Testis (tissue), 2 donors: ENCODE measurements around the gene DIAPH2.

Source experiments
- CTCF ChIP-seq, 3 experiments: fragments of 450-650 bp in 2 of 3; fragments of 200-600 bp in 1 of 3; sonication (generic) in 1 of 3; IDR thresholded peaks; one replicate each; pipeline ENCODE4 v1.5.1; 2016 to 2019; ENCODE audit warnings: antibody characterized with exemption in 3 of 3, mild to moderate bottlenecking in 2 of 3, moderate library complexity in 1 of 3
- POLR2A ChIP-seq: fragments of 450-650 bp; IDR thresholded peaks from one replicate; pipeline ENCODE4 v1.6.1; 2017; ENCODE audit warnings: antibody characterized with exemption, mild to moderate bottlenecking, moderate library complexity

- TF ChIP-seq CTCF (IDR thresholded peaks at IDR 0.05) (no peak), POLR2A (no peak)
Measured at GRCh38 chrX:96841325-96841724, 156.7 kb downstream of the DIAPH2 start.
